ENCODE measurements around the gene DNAJB5. TPM values are rescaled to one million over a fixed set of nuclear protein-coding genes. Genes with fewer than 3 reads are reported as not detected.
A peak's percentile ranks its signal among the peaks of the same experiment; 100 is the strongest.

The DNAJB5 gene
- polyA plus RNA-seq, 1 of the 3 experiments (the other 2 are of a cell fraction): 3.3 TPM

- no peaks in the 10 kb centered on the region for H3K79me2 ChIP-seq (ENCODE audit: insufficient read depth)
- H3K9ac ChIP-seq: no peak overlapping the region
- H3K9me2 ChIP-seq: no peaks in the 10 kb centered on the region
- H4K20me1 ChIP-seq (ENCODE audit: insufficient read depth): no peaks in the 10 kb centered on the region
- peaks cover 16 to 26% of the 10 kb centered on the region in 2 experiments for H3K4me1 ChIP-seq (ENCODE audit: control insufficient read depth in 1 of 2, insufficient read depth in 2 of 2, low read depth in 1 of 2, low read length in 1 of 2)
- H3K27me3 ChIP-seq (ENCODE audit: insufficient read depth): no peaks in the 10 kb centered on the region
- H3K4me3 ChIP-seq (ENCODE audit: low read depth in 2 of 2, low read length in 1 of 2): no peak overlapping the region
- TF ChIP-seq CHD2 (IDR thresholded peaks at IDR 0.05; ENCODE audit: low read length, partially characterized antibody) (no peak), POLR2AphosphoS5 (IDR thresholded peaks at IDR 0.05; ENCODE audit: low read depth, low read length) (no peak), CTCF (IDR thresholded peaks at IDR 0.05) (no peak)
- H2AFZ ChIP-seq (ENCODE audit: low read depth): no peak overlapping the region
- H3K27ac ChIP-seq (ENCODE audit: low read depth in 2 of 2, low read length in 1 of 2): no peak overlapping the region
- no peaks in the 10 kb centered on the region for H3K9me3 ChIP-seq
- H3K36me3 ChIP-seq (replicated peaks in 1 of 2; ENCODE audit: control insufficient read depth in 1 of 2, insufficient read depth in 2 of 2, low read length in 1 of 2): peaks cover 7 to 24% of the 10 kb centered on the region in 2 experiments
- POLR2A ChIA-PET: interaction anchor here (0.6 kb wide), 1 partner anchor 74 kb away, joined by 3 read pairs; no protein-coding TSS in a partner anchor
- H3F3A ChIP-seq (replicated peaks; ENCODE audit: insufficient read depth): peaks cover 17% of the 10 kb centered on the region
- CTCF ChIA-PET: interaction anchor here (1.2 to 5.3 kb wide), 5 partner anchors 13 to 237 kb away, joined by 3 to 54 read pairs (median 7); partner anchors contain the start of gene PIGO
- peak; percentile 0 for DNase-seq
- H3K4me2 ChIP-seq: no peak overlapping the region
These were observed 7.8 kb downstream of the DNAJB5 start for GRCh38 chr9:34997379-34997781.

GRCh38 chr9:34998266-34998665 lies 8.7 kb downstream of the DNAJB5 start:
- ChIA-PET POLR2A (no interaction called here), CTCF (interaction anchor here (0.6 to 5.3 kb wide), 6 partner anchors 14 to 238 kb away, joined by 3 to 54 read pairs (median 6); partner anchors contain the start of gene PIGO)
- Histone ChIP-seq H3K27ac (ENCODE audit: low read depth in 2 of 2, low read length in 1 of 2) (no peak overlapping the region), H3K9me2 (no peaks in the 10 kb centered on the region), H3K27me3 (ENCODE audit: insufficient read depth) (no peaks in the 10 kb centered on the region), H3K9me3 (no peaks in the 10 kb centered on the region), H4K20me1 (ENCODE audit: insufficient read depth) (no peaks in the 10 kb centered on the region), H3K4me3 (ENCODE audit: low read depth in 2 of 2, low read length in 1 of 2) (no peak overlapping the region), H2AFZ (ENCODE audit: low read depth) (no peak overlapping the region), H3K9ac (no peak overlapping the region), H3K4me1 (ENCODE audit: control insufficient read depth in 1 of 2, insufficient read depth in 2 of 2, low read depth in 1 of 2, low read length in 1 of 2) (peaks cover 7 to 17% of the 10 kb centered on the region in 2 experiments; a peak in 3 of 4 replicates), H3K4me2 (no peak overlapping the region), H3F3A (replicated peaks; ENCODE audit: insufficient read depth) (peaks cover 8% of the 10 kb centered on the region), H3K36me3 (replicated peaks in 1 of 2; ENCODE audit: control insufficient read depth in 1 of 2, insufficient read depth in 2 of 2, low read length in 1 of 2) (peaks cover 7 to 24% of the 10 kb centered on the region in 2 experiments), H3K79me2 (ENCODE audit: insufficient read depth) (no peaks in the 10 kb centered on the region)
- DNase-seq: no peak
- 91% methylated on average over 3 of the region's 3 CpGs for WGBS (ENCODE audit: low lambda C conversion rate)
- TF ChIP-seq REST (IDR thresholded peaks at IDR 0.05; ENCODE audit: low read depth, low read length) (no peak), ZBTB33 (IDR thresholded peaks at IDR 0.05; ENCODE audit: borderline replicate concordance, low read depth) (no peak), EP300 (IDR thresholded peaks at IDR 0.05; ENCODE audit: borderline replicate concordance in 1 of 2, low read depth in 1 of 2, low read length in 1 of 2) (no peak), SMC3 (IDR thresholded peaks at IDR 0.05; ENCODE audit: low read depth, low read length) (no peak), RCOR1 (IDR thresholded peaks at IDR 0.05; ENCODE audit: low read length) (no peak)
